A549 (cell line): ENCODE data around the gene C4orf50.

Source experiments
- BHLHE40 ChIP-seq: IDR thresholded peaks from 2 replicates; pipeline ENCODE4 v1.6.1; 2012; ENCODE audit warnings: low read depth, low read length, inconsistent platforms
- CBX8 ChIP-seq: fragments of 200-600 bp; sonication (generic); IDR thresholded peaks from 2 replicates; pipeline ENCODE4 v1.6.1; 2016
- EP300 ChIP-seq, 2 experiments: fragments of >200 bp; sonication (Bioruptor Twin); formaldehyde crosslinking; IDR thresholded peaks; 2 replicates in 1 of 2; 3 replicates in 1 of 2; pipeline ENCODE4 v1.6.1; 2016 to 2017
- MAFK ChIP-seq: fragments of 450-650 bp; IDR thresholded peaks from 2 replicates; pipeline ENCODE4 v1.6.1; 2014; ENCODE audit not compliant: partially characterized antibody
- MAZ ChIP-seq: fragments of 150-350 bp; IDR thresholded peaks from 2 replicates; pipeline ENCODE4 v1.6.1; 2014; ENCODE audit warnings: antibody characterized with exemption, low read depth, low read length, borderline replicate concordance
- POLR2A ChIP-seq: IDR thresholded peaks from 2 replicates; pipeline ENCODE4 v1.6.1; 2012; ENCODE audit warnings: mild to moderate bottlenecking, low read length
- POLR2AphosphoS2 ChIP-seq: conservative IDR thresholded peaks from 2 replicates; pipeline ENCODE4 v1.6.1; 2012; ENCODE audit warnings: low read length, improper control_type of control experiment, inconsistent platforms
- RAD21 ChIP-seq, 2 experiments: fragments of >200 bp in 1 of 2; sonication (Bioruptor Twin) in 1 of 2; formaldehyde crosslinking in 1 of 2; IDR thresholded peaks in 1 of 2; conservative IDR thresholded peaks in 1 of 2; 2 replicates in 1 of 2; 3 replicates in 1 of 2; pipeline ENCODE4 v1.6.1; 2012 to 2018; ENCODE audit warnings: inconsistent platforms in 1 of 2
- SMC3 ChIP-seq: fragments of >200 bp; sonication (Bioruptor Twin); formaldehyde crosslinking; IDR thresholded peaks from 3 replicates; pipeline ENCODE4 v1.6.1; 2018; ENCODE audit warnings: inconsistent platforms
- TF ChIP-seq, protein P1 (sequence below): fragments of 450-650 bp; IDR thresholded peaks from 2 replicates; pipeline ENCODE4 v1.6.1; 2014; ENCODE audit warnings: antibody characterized with exemption
- TF ChIP-seq, protein P2 (sequence below): fragments of >200 bp; sonication (Bioruptor Twin); formaldehyde crosslinking; IDR thresholded peaks from 3 replicates; pipeline ENCODE4 v1.5.1; 2016
- TF ChIP-seq, protein P3 (sequence below): fragments of 250-450 bp; sonication (Bioruptor Pico); IDR thresholded peaks from 2 replicates; pipeline ENCODE4 v1.5.0; 2021; ENCODE audit warnings: mild to moderate bottlenecking, moderate library complexity, borderline replicate concordance

DNA sequence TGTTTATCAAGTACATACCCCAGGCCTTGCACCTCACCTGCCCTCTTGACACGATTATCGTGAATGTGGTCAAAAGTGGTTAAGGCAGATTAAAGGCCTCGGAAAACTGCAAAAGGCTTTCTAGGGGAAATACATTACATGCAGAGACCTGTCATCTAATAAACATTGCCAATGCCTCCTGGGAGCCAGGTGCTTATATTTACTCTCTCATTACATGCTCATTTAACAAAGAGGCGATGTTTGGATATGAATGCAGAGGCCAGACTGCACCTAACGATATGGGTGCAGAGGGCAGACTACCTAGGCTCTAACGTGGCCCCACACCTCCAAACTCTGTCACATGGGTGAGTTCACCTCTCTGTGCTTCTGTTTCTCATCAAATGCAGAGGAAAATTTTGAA, 139.9 kb downstream of the C4orf50 start:
- TF ChIP-seq EP300 (IDR thresholded peaks at IDR 0.05) (no peak), CBX8 (no peak), POLR2A (no peak), RAD21 (conservative IDR thresholded peaks at IDR 0.05 in 1 of 2, IDR thresholded peaks at IDR 0.05 in 1 of 2) (no peak), BHLHE40 (no peak), SMC3 (no peak), MAZ (no peak), MAFK (no peak), POLR2AphosphoS2 (no peak)
- TF ChIP-seq, protein P1, sequence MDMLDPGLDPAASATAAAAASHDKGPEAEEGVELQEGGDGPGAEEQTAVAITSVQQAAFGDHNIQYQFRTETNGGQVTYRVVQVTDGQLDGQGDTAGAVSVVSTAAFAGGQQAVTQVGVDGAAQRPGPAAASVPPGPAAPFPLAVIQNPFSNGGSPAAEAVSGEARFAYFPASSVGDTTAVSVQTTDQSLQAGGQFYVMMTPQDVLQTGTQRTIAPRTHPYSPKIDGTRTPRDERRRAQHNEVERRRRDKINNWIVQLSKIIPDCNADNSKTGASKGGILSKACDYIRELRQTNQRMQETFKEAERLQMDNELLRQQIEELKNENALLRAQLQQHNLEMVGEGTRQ: no peak
- TF ChIP-seq, protein P2, sequence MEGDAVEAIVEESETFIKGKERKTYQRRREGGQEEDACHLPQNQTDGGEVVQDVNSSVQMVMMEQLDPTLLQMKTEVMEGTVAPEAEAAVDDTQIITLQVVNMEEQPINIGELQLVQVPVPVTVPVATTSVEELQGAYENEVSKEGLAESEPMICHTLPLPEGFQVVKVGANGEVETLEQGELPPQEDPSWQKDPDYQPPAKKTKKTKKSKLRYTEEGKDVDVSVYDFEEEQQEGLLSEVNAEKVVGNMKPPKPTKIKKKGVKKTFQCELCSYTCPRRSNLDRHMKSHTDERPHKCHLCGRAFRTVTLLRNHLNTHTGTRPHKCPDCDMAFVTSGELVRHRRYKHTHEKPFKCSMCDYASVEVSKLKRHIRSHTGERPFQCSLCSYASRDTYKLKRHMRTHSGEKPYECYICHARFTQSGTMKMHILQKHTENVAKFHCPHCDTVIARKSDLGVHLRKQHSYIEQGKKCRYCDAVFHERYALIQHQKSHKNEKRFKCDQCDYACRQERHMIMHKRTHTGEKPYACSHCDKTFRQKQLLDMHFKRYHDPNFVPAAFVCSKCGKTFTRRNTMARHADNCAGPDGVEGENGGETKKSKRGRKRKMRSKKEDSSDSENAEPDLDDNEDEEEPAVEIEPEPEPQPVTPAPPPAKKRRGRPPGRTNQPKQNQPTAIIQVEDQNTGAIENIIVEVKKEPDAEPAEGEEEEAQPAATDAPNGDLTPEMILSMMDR: no peak
- TF ChIP-seq, protein P3, sequence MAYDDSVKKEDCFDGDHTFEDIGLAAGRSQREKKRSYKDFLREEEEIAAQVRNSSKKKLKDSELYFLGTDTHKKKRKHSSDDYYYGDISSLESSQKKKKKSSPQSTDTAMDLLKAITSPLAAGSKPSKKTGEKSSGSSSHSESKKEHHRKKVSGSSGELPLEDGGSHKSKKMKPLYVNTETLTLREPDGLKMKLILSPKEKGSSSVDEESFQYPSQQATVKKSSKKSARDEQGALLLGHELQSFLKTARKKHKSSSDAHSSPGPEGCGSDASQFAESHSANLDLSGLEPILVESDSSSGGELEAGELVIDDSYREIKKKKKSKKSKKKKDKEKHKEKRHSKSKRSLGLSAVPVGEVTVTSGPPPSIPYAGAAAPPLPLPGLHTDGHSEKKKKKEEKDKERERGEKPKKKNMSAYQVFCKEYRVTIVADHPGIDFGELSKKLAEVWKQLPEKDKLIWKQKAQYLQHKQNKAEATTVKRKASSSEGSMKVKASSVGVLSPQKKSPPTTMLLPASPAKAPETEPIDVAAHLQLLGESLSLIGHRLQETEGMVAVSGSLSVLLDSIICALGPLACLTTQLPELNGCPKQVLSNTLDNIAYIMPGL (CRISPR knock-in tag): no peak
